GM18507 (cell line): ENCODE measurements around the gene MBIP.
A peak's percentile ranks its signal among the peaks of the same experiment; 100 is the strongest.
"Not testable (repeated sequence)": the region's sequence is repeated elsewhere in the genome, so short reads cannot be mapped to it uniquely, and the experiment has no call there.

Experiments
- DNase-seq: peaks from one replicate; pipeline ENCODE4 v3.0.0; 2011; ENCODE audit warnings: low read depth; ENCODE audit not compliant: insufficient read length; ENCODE audit errors: extremely low spot score
- FAIRE-seq: peaks from 2 replicates; lab custom pipeline; 2011; peaks lifted over from hg19 to GRCh38; lab: Jason Lieb, UNC

Gene MBIP, protein sequence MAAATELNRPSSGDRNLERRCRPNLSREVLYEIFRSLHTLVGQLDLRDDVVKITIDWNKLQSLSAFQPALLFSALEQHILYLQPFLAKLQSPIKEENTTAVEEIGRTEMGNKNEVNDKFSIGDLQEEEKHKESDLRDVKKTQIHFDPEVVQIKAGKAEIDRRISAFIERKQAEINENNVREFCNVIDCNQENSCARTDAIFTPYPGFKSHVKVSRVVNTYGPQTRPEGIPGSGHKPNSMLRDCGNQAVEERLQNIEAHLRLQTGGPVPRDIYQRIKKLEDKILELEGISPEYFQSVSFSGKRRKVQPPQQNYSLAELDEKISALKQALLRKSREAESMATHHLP

DNA sequence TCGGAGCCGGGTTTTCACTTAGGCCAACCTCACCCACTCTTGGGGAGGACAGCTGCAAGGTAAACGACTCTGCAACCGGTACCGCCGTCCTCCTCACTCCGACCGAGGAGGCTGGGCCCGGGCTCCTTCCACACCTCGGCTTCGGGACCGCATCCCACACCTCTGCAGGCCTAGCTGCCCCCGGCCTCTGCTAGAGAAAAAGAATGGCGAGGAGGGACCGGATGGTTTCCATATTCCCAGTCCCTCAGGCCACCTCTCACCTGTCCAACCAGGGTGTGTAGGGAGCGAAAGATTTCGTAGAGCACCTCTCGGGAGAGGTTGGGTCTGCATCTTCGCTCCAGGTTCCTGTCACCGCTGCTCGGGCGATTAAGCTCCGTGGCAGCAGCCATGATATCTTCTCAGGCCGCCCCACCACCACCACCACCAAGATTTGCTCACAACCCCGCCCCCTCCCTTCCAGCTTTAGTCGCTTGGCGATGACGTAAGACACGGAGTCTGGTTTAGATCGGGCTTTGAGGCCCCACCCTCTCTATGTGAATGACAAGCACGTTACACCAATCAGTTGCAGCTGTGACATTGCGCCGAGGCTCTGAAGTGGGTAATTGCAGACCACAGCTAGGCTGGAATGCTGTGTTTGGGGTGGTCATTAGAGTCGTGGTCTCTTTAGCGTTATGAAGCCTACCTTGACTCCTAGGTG, at the start of gene MBIP:
MBIP (minus strand) TSS at position 438 of the 697 bp plus-strand sequence; CDS start at position 389, 49 bp downstream.
- FAIRE-seq = peak; percentile 96
- peak; percentile 79 for DNase-seq

DNA sequence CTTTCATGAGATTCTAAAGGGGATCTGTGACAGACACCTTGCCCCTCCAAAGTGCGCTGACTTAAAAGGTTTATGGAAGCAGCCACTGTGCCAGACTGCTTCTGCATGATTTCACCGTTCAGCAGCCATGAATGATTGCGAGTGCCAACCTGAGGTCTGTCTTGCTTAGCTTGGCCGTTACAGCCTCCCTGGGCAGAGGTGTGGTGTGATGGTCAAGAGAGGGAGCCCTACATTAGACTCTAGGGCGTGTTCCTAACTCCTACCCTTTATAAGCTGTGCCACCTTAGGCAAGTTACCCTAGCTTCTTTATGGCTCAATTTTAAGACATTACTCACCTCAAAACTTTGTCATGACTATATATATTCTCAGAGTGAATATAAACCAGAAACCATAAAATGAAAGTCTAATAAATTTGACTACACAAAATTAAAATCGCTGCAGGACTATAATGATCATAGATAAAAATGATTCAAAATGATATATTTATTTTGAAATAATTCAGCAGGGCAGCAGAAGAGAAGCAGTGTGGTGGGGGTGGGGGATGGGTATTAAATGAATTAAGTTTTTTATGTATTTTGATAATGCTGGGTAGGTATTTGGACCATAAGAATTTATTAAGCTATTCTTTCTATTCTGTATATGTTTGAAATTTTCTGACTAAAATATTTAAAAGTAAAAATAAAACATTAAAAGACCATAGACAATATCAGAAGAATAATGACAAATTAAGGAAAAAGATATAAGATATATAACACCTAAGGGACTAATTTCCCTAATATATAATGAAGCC, 47.7 kb upstream of the MBIP start:
- no peak for DNase-seq
- no peak for FAIRE-seq

DNA sequence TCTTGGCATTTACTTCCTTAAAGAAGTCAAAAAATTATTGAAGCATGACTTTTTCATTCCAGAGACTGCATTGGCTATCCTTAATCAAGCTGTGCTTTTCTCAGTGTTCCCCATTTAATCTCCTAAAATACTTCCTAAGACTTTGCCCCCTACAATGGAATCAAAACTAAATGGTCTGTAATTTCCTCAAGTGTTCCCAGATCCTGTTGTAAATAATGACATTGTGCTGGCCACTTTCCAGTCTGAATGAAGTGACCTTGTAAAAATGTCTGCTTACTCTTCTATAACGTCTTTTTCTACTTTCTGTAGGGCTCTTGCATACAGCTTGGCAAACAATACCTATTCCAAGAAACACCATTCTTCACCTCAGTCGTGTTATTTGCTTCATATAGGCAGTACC, 45.3 kb upstream of the MBIP start:
- FAIRE-seq (no peak), DNase-seq (no peak)

DNA sequence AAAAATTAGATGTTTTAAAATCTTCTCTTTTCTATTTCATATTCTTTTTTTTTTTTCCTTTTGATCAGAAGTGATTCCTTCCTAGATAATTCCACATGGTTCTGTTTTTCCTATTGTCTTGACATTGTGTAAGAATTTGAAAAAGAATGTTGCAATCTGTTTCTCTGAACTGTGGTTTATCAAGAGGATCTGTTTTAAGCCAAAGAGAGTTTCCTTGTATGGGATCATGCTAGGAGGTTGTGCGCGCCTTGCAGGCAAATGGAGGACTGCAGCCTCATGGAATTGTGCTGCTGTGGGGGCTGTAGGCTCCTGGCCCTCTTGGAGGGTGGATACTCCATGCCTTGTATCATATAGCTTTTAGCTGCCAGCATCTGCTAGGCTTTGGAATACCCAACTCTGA, 43.3 kb upstream of the MBIP start:
- FAIRE-seq (no peak), DNase-seq (no peak)

DNA sequence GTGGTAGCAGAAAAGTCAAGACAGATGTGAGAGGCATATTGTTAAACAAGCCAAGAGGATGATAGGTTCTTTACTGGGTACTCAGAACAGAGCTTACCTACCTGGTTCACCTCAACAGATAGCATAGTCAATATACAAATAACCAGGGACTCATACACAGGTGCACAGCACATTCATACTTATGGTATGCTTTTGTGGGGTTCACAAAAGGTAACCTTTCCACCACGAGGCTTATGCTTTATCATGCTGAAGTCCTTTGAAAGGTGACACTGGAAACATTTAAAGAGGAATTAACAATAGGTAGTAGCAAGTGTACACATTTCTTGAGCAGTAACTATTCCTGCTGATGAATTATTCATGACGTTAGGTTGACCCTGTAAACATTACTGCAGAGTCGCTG, 42.2 kb upstream of the MBIP start:
- no peak for DNase-seq

DNA sequence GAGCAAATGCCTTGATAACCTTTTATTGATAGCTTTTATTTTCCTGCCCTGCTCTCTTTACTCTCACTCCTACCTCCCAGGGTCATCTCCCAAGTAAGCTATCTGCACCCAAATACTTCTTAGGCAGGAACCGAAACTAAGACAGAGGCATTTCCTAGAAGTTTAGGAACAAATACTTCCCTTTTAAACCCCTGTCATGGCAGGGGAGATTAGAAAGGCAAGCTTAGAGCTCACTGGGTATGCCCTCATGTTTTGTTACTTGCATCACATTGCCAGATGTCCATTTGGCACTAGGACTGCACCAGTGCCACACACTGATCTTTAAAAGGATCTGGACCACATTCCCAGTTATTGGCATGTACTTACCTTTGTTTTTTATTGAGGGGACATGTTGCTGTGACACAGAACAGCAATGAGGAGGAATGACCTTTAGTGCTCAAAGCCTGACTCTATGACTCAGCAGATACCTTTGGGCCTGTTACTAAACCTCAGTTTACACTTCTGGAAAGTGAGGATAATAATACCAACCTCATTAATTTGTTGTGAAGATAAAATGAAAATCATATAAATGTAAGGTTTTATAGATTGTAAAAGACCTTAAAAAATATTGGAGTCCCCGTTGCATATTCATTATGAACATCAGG, 40.9 kb upstream of the MBIP start:
- DNase-seq = no peak
- no peak for FAIRE-seq

More for the DNA sequence above, 42.2 kb upstream of the MBIP start:
- no peak for FAIRE-seq

DNA sequence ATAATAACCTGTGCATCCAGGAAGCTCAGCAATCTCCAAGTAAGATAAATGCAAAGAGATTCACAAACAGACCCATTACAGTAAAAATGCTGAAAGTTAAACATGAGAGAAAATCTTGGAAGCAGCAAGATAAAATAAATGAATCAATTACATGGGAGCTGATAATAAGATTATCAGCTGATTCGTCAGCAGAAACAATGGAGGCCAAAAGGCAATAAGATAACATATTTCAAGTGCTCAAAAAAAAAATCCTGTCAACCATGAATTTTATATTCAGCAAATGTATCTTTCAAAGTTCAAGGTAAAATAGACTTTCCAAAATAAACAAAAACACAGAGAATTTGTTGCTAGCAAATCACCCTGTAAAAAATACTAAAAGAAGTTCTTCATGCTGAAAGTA, 36.4 kb upstream of the MBIP start:
- no peak for DNase-seq

DNA sequence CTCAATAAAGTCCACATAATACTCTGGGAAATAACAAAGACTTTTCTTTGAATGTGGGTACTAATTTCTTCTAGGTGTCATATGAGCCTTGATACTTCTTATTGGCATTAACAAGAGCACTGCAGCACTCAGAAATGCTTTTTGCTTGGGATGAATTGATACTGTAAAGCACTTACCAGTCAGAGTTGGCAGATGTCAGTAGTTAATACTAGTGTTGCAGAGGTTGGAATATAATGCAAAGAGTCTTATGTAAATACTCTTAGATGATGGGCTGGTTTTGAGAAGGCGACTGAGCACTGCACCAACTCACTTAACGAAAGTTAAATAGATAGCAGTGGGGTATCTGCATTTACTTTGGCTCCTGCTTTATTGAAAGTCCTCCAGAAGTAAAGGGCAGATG, 25.6 kb upstream of the MBIP start:
- no peak for FAIRE-seq
- no peak for DNase-seq

More for the DNA sequence above, 36.4 kb upstream of the MBIP start:
- FAIRE-seq = no peak

DNA sequence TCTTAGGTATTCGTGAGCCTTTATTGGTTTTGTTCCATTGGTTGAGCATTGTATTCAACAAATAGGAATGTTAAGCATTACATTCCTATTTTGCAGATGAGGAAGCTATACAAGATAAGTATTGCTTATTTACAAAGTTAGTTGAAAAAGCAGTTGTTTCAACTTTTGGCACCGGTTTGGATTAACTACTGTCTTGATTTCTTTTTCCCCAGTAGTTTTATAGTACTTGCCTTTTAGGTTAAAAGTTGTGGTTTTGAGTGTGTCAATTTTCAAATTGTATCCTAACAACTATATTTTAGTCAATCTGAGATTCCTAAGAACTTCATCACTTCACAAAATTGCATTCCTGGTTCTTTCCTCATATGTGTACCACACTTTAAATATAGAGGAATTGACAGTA, 23.8 kb upstream of the MBIP start:
- FAIRE-seq = no peak
- no peak for DNase-seq

DNA sequence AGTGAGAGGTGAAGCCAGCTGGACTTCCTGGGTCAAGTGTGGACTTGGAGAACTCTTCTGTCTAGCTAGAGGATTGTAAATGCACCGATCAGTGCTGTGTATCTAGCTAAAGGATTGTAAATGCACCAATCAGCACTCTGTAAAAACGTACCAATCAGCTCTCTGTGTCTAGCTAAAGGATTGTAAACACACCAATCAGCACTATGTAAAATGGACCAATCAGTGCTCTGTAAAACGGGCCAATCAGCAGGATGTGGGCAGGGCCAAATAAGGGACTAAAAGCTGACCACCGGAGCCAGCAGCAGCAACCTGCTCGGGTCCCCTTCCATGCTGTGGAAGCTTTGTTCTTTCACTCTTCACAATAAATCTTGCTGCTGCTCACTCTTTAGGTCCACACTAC, 21.4 kb upstream of the MBIP start:
- DNase-seq, FAIRE-seq: not testable (repeated sequence)

DNA sequence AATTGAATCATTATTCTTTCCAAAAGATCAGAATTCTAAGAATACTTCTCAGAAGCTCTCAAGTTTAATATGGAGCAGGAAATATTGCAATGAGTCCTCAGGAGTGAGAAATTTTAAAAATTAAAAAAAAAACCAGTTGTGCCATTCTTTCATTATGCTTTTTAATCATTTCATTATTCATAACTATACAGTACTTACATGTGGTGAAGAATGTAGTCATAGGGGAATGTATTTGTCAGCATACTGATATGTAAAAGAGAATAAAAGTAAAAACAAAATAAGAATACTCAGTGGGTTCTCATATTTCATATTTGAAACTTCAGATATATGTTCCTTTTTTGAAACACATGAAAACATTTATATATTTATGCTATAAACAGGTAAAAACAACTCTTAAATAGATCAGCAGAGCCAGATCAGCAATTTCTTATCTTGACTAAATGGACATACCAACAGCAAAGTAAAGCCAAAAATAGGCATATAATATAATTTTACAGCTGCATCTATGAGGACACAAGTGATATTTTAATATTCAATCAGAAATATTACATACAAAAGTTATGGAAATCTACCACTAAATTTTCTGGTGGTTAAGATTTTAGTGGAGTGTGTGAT, 19.9 kb upstream of the MBIP start:
- DNase-seq (no peak), FAIRE-seq (no peak)

DNA sequence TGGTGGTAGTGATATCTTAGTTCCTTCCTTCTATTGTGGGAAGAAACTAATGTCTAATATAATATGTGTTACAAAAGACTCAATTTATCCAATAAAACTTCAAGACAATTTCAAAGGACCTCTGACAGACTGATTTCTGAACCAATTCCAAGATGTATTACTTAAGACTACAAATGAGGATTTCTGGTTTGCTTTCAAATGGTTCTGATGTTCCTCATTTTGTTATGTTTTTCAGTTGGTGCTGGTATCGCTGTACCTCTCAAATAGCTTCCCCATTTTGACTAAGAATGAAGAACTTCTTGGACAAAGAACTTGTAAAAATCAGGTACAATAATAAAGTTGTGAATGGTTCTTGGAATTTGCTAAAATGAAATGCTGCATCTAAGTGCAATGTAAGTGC, 19.4 kb upstream of the MBIP start:
- no peak for FAIRE-seq

DNA sequence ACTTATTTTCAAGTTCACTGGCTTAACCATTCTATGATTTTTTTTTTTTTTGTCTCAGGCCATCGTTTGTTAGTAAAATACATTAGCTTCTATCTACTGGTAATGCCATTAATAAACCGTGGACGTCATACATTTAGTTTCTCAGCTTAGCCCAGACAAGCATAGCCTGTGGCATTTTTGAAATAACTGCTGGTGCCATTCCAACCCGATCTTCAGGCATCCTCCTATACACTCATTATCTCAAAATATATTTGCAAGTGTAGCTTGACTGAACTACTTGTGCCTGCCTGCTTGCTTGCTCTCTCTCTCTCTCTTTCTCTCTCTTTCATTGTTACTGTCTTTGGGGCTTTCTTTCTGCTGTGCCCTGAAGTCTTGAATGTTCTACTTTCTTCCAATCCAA, 12.7 kb upstream of the MBIP start:
- FAIRE-seq = no peak
- DNase-seq = no peak

More for the DNA sequence above, 19.4 kb upstream of the MBIP start:
- no peak for DNase-seq

DNA sequence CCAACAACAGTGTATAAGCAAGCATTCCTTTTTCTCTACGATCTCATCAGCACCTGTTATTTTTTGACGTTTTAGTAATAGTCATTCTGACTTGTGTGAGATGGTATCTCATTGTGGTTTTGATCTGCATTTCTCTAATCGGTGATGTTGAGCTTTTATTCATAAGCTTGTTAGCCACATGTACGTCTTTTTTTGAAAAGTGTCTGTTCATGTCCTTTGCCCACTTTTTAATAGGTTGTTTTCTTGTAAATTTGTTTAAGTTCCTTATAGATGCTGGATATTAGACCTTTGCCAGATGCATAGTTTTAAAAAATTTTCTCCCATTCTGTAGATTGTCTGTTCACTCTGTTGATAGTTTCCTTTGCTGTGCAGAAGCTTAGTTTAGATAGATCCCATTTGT, 7.1 kb upstream of the MBIP start:
- not testable (repeated sequence) for DNase-seq
- peak; percentile 31 for FAIRE-seq

DNA sequence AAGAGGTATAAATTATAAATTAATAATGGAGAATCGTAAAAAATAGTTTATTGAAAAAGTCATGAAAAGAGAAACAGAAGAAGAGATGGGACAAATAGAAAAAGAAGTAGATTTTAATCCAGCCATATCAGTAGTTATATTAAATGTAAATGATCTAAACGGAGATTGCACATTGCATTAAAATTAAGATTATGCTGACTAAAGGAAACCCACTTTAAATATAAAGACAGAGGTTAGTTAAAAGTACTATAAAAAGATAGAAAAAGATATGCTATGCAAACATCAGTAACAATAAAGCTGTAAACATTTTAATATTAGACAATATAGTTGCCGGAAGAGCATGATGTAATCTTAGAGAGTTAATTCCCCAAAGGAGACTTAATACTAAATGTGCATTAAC, 5.4 kb upstream of the MBIP start:
- DNase-seq (no peak), FAIRE-seq (no peak)

DNA sequence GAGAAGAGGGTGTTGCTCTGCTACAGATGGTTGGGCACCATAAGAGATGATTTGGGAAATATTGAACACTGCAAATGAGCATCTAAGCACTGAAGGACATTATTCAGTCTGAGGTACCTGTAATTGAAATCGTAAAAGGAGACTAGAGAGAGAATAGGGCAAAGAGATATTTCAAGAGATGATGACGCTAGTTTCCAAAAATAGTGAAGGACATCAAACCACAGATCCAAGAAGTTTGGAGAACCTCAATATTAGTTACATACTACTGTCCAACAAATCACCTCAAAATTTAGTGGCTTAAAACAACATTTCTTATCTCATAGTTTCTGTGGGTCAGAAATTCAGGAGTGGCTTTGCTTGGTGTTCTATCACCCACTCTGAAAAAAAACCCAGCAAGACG, 4.5 kb upstream of the MBIP start:
- DNase-seq = no peak
- FAIRE-seq = no peak

DNA sequence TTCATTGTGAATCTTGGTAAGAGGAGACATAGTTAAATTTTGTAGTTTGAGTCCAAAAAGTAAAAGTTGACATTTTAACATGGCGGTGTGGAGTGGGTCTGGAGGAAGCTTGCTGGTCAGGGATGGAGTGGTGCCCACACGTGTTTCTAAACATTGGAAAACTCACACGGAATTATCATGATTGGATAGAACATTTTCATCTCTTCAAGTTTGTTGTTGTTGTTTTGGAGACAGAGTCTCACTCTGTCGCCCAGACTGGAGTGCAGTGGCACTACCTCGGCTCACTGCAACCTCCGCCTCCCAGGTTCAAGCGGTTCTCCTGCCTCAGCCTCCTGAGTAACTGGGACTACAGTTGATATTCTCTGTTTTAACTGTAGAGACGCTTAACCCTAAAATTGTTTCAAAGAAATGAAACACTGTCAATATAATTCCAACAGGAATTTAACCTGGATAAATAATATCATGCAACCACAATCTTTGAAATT, 502 bp upstream of the MBIP start:
- FAIRE-seq (no peak), DNase-seq (no peak)

DNA sequence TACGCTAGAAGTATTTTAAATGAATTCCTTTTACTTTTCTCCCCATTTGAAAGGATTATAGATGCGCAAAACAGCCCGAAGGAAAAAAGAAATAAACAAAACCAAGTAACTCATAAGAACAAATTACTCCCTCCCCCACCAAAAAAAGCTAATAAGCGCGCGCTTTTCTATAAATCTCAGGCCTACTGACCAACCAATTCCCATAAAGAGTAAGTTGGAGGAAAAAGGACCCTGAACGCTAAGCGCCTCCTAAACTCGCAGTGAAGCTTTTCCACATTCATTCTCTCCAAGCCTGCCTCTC, 588 bp downstream of the MBIP start:
- DNase-seq (no peak), FAIRE-seq (no peak)

DNA sequence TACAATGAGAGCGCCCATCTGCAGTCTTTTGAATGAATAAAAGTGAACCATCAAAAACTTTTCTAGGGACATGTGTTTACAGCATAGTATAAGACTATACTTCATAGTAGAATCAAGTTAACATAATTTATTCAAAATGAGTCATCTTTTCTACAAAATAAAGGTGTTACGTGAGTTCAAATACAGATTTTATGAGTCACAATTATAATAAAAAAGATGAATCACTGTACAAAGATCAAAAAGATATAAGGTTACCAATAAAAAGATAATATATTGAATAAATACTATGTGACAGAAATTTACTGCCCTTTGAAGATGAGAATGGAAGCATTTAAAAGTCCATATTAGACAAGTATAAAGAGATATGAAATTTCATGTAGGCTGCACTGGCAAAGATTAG, 2.8 kb downstream of the MBIP start:
- no peak for DNase-seq

DNA sequence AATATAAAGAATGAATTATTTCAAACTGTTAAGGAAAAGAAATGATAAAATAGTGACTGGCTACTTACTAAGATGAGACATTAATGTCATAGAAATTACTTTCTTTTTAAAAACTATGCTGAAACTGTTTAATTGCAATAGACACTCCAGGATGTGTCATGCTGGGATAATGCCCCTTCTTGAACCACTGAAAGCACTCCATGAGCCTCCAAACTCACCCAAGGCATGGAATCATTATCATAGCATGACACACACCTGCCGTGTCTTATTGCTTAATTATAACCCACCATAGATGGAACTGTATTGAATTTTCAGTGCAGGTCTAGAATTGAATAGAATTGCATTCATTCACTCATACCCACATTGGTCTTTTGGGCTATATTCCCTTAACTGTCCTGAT, 4.3 kb downstream of the MBIP start:
- DNase-seq = no peak
- FAIRE-seq = no peak

More for the DNA sequence above, 2.8 kb downstream of the MBIP start:
- peak; percentile 24 for FAIRE-seq
